Measurements from ENCODE around the gene RGS6.

- no peak for TF ChIP-seq CTCF (conservative IDR thresholded peaks at IDR 0.05; ENCODE audit: low read length)
- TF ChIP-seq EZH2phosphoT487 (IDR thresholded peaks at IDR 0.05; ENCODE audit: borderline replicate concordance, low read depth, low read length): no peak
These were observed 26.4 kb upstream of the RGS6 start for GRCh38 chr14:71905860-71906259.

All from OCI-LY7 (cell line).